Stomach smooth muscle (tissue), 2 donors: ENCODE data around the gene IL34.

Experiments
- H3K27ac ChIP-seq: one replicate; pipeline ENCODE4 v1.7.0; 2013; ENCODE audit warnings: mild to moderate bottlenecking, low read length, inconsistent platforms
- H3K27me3 ChIP-seq, 2 donors: one replicate each; pipeline ENCODE4 v1.7.0; 2013; ENCODE audit warnings: low read length in 2 of 2; ENCODE audit not compliant: insufficient read depth in 2 of 2, control insufficient read depth in 1 of 2
- H3K36me3 ChIP-seq, 2 donors: one replicate each; pipeline ENCODE4 v1.7.0; 2013; ENCODE audit warnings: low read length in 2 of 2; ENCODE audit not compliant: control insufficient read depth in 2 of 2, insufficient read depth in 2 of 2
- H3K4me1 ChIP-seq: one replicate; pipeline ENCODE4 v1.7.0; 2013; ENCODE audit warnings: low read length; ENCODE audit not compliant: control insufficient read depth, insufficient read depth
- H3K4me3 ChIP-seq, 2 donors: one replicate each; pipeline ENCODE4 v1.7.0; 2013; ENCODE audit warnings: low read length in 2 of 2
- H3K9ac ChIP-seq, 2 donors: one replicate each; pipeline ENCODE4 v1.7.0; 2013; ENCODE audit warnings: low read length in 2 of 2, mild to moderate bottlenecking in 1 of 2
- H3K9me3 ChIP-seq, 2 donors: one replicate each; pipeline ENCODE4 v1.7.0; 2013; ENCODE audit warnings: low read length in 2 of 2; ENCODE audit not compliant: control insufficient read depth in 2 of 2
- donor health status: healthy.
- donor health status: Pancreatic carcinoma.

The IL34 gene

GRCh38 chr16:70709942-70710341 is 63.6 kb downstream of the IL34 start:
- no peaks in the 10 kb centered on the region for H3K36me3 ChIP-seq
- H3K4me3 ChIP-seq: no peak overlapping the region
- H3K27me3 ChIP-seq: no peaks in the 10 kb centered on the region
- no peak overlapping the region for H3K27ac ChIP-seq
- peaks cover 89% of the 10 kb centered on the region for H3K4me1 ChIP-seq
- H3K9me3 ChIP-seq: no peaks in the 10 kb centered on the region
- H3K9ac ChIP-seq: no peak overlapping the region
